ENCODE data around the gene NABP1.

NABP1 gene

GRCh38 chr2:191636586-191636985, 41.4 kb upstream of the NABP1 start:
- TF ChIP-seq TCF4 (CRISPR knock-in tag; IDR thresholded peaks at IDR 0.05; ENCODE audit: borderline replicate concordance) = no peak
- ATAC-seq = no peak

GRCh38 chr2:191637182-191638078, 40.5 kb upstream of the NABP1 start:
- TF ChIP-seq TCF4 (CRISPR knock-in tag; IDR thresholded peaks at IDR 0.05; ENCODE audit: borderline replicate concordance) (no peak), POU6F1 (CRISPR knock-in tag; IDR thresholded peaks at IDR 0.05; ENCODE audit: borderline replicate concordance, low read depth) (no peak), PATZ1 (CRISPR knock-in tag; IDR thresholded peaks at IDR 0.05; ENCODE audit: borderline replicate concordance) (no peak), CSRNP3 (CRISPR knock-in tag; IDR thresholded peaks at IDR 0.05) (no peak), ZFP30 (CRISPR knock-in tag; IDR thresholded peaks at IDR 0.05) (no peak), ARNTL (CRISPR knock-in tag; IDR thresholded peaks at IDR 0.05; ENCODE audit: borderline replicate concordance, low read depth) (no peak), ISL1 (CRISPR knock-in tag; IDR thresholded peaks at IDR 0.05) (no peak), ZNF8 (CRISPR knock-in tag; IDR thresholded peaks at IDR 0.05) (no peak), PPARA (CRISPR knock-in tag; IDR thresholded peaks at IDR 0.05; ENCODE audit: borderline replicate concordance) (no peak)
- peak; percentile 14; the same call in 2 of the 3 replicates for ATAC-seq

GRCh38 chr2:191638079-191638801, 39.7 kb upstream of the NABP1 start:
- no peak for TF ChIP-seq TCF4 (CRISPR knock-in tag; IDR thresholded peaks at IDR 0.05; ENCODE audit: borderline replicate concordance)
- TF ChIP-seq RARB (CRISPR knock-in tag; IDR thresholded peaks at IDR 0.05) = no peak
- no peak for TF ChIP-seq ISL1 (CRISPR knock-in tag; IDR thresholded peaks at IDR 0.05)
- TF ChIP-seq ZNF8 (CRISPR knock-in tag; IDR thresholded peaks at IDR 0.05) = no peak
- no peak for TF ChIP-seq POU6F1 (CRISPR knock-in tag; IDR thresholded peaks at IDR 0.05; ENCODE audit: borderline replicate concordance, low read depth)
- TF ChIP-seq TSHZ2 (CRISPR knock-in tag; IDR thresholded peaks at IDR 0.05) = no peak
- no peak for TF ChIP-seq ZNF565 (CRISPR knock-in tag; conservative IDR thresholded peaks at IDR 0.05; ENCODE audit: low read depth)
- no peak for TF ChIP-seq PATZ1 (CRISPR knock-in tag; IDR thresholded peaks at IDR 0.05; ENCODE audit: borderline replicate concordance)
- TF ChIP-seq PPARA (CRISPR knock-in tag; IDR thresholded peaks at IDR 0.05; ENCODE audit: borderline replicate concordance) = no peak
- no peak for TF ChIP-seq ZNF70 (CRISPR knock-in tag; IDR thresholded peaks at IDR 0.05)
- no peak for TF ChIP-seq CSRNP3 (CRISPR knock-in tag; IDR thresholded peaks at IDR 0.05)
- no peak for TF ChIP-seq TOX (CRISPR knock-in tag; IDR thresholded peaks at IDR 0.05; ENCODE audit: borderline replicate concordance)
- TF ChIP-seq ESRRG (CRISPR knock-in tag; IDR thresholded peaks at IDR 0.05) = no peak
- TF ChIP-seq ZFP3 (CRISPR knock-in tag; IDR thresholded peaks at IDR 0.05) = no peak
- TF ChIP-seq ARNTL (CRISPR knock-in tag; IDR thresholded peaks at IDR 0.05; ENCODE audit: borderline replicate concordance, low read depth) = no peak
- no peak for TF ChIP-seq ZFP30 (CRISPR knock-in tag; IDR thresholded peaks at IDR 0.05)
- TF ChIP-seq SNAI2 (CRISPR knock-in tag; IDR thresholded peaks at IDR 0.05) = no peak
- TF ChIP-seq OSR1 (CRISPR knock-in tag; IDR thresholded peaks at IDR 0.05) = no peak
- no peak for TF ChIP-seq CREB5 (CRISPR knock-in tag; IDR thresholded peaks at IDR 0.05; ENCODE audit: low read depth)
- no peak for ATAC-seq

Measured in SK-N-SH treated with all-trans-retinoic acid at 6 μM for 48 hours (cell line).